NB4 (cell line): ENCODE measurements around the gene NRXN3.

ENCODE experiments used
- MYC ChIP-seq: IDR thresholded peaks from 2 replicates; pipeline ENCODE4 v1.6.1; 2011; ENCODE audit warnings: low read depth, low read length
- POLR2A ChIP-seq: IDR thresholded peaks from 2 replicates; pipeline ENCODE4 v1.6.1; 2011; ENCODE audit warnings: mild to moderate bottlenecking; ENCODE audit not compliant: insufficient read length; ENCODE audit errors: extremely low read depth
- TF ChIP-seq, protein P1 (sequence below): IDR thresholded peaks from one replicate; pipeline ENCODE4 v1.5.1; 2012; ENCODE audit warnings: low read depth, low read length
- TF ChIP-seq, protein P2 (sequence below): IDR thresholded peaks from 2 replicates; pipeline ENCODE4 v1.6.1; 2011; ENCODE audit warnings: low read depth, low read length

DNA sequence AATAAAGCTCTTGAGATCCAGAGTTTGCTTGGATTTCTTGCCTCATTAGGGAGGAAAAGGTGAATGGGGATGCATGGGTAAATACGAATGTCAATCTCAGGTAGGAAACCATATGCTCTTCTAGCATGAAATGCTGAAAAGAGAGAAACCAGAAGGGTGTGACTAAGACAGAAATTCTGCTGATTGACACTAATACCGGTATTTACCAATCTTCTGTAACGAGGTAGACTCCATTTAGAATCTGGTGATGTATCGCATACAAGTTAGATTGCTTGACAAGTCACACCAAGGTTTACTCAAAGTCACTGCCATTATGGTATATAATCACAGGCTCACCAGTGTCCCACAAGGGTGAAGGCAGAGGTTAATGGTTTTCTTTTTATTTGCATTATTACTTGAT is 337.9 kb downstream of the NRXN3 start:
- TF ChIP-seq, protein P1, sequence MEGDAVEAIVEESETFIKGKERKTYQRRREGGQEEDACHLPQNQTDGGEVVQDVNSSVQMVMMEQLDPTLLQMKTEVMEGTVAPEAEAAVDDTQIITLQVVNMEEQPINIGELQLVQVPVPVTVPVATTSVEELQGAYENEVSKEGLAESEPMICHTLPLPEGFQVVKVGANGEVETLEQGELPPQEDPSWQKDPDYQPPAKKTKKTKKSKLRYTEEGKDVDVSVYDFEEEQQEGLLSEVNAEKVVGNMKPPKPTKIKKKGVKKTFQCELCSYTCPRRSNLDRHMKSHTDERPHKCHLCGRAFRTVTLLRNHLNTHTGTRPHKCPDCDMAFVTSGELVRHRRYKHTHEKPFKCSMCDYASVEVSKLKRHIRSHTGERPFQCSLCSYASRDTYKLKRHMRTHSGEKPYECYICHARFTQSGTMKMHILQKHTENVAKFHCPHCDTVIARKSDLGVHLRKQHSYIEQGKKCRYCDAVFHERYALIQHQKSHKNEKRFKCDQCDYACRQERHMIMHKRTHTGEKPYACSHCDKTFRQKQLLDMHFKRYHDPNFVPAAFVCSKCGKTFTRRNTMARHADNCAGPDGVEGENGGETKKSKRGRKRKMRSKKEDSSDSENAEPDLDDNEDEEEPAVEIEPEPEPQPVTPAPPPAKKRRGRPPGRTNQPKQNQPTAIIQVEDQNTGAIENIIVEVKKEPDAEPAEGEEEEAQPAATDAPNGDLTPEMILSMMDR, result no peak
- TF ChIP-seq POLR2A, result no peak
- TF ChIP-seq, protein P2, sequence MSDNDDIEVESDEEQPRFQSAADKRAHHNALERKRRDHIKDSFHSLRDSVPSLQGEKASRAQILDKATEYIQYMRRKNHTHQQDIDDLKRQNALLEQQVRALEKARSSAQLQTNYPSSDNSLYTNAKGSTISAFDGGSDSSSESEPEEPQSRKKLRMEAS, result no peak
- no peak for TF ChIP-seq MYC
